Caco-2 (cell line): ENCODE results near the gene PARP1. TPM values are rescaled to one million over a fixed set of nuclear protein-coding genes. Genes with fewer than 3 reads are reported as not detected.

Source experiments
- BruUV-seq: library from RNA; stranded (reverse); fragments of 400-500 nt; replicated peaks from 2 replicates; lab custom pipeline; 2021; lab: Mats Ljungman, UMichigan
- CTCF ChIA-PET: fragments of 300-600 bp; sonication (Branson Sonifier 250); formaldehyde crosslinking; loops from one replicate; lab custom pipeline; 2022; ENCODE audit warnings: antibody characterized with exemption; lab: Charles Lee
- POLR2A ChIA-PET: fragments of 300-600 bp; sonication (Branson Sonifier 250); formaldehyde crosslinking; loops from one replicate; lab custom pipeline; 2022; ENCODE audit warnings: antibody characterized with exemption; lab: Charles Lee
- DNase-seq, 2 experiments: peaks; one replicate each; pipeline versions ENCODE4 v3.0.0 to v3.0.0-alpha.2; 2020 to 2022
- H3K27me3 ChIP-seq: replicated peaks from 2 replicates; pipeline ENCODE4 v1.6.0; 2011; ENCODE audit warnings: low read length; ENCODE audit not compliant: control insufficient read depth, insufficient read depth
- H3K36me3 ChIP-seq: 2 replicates; pipeline ENCODE4 v1.5.1; 2011; ENCODE audit warnings: low read length; ENCODE audit not compliant: control insufficient read depth, insufficient read depth
- H3K4me1 ChIP-seq: fragments of 250-450 bp; sonication (Bioruptor Pico); 2 replicates; pipeline ENCODE4 v1.5.1; 2020; ENCODE audit warnings: mild to moderate bottlenecking
- H3K4me3 ChIP-seq: 2 replicates; pipeline ENCODE4 v1.5.1; 2011; ENCODE audit warnings: low read depth, mild to moderate bottlenecking, control low read depth, low read length
- H3K9me3 ChIP-seq: fragments of 250-450 bp; sonication (Bioruptor Pico); 2 replicates; pipeline ENCODE4 v1.5.1; 2020; ENCODE audit warnings: mild to moderate bottlenecking, moderate library complexity
- H3K27ac Mint-ChIP-seq: one replicate; pipeline ENCODE4 v1.8.0; 2022; ENCODE audit warnings: mixed read lengths; ENCODE audit not compliant: unreplicated experiment
- H3K27me3 Mint-ChIP-seq: one replicate; pipeline ENCODE4 v1.8.0; 2022; ENCODE audit warnings: mixed read lengths; ENCODE audit not compliant: insufficient read depth, unreplicated experiment
- H3K36me3 Mint-ChIP-seq: one replicate; pipeline ENCODE4 v1.8.0; 2022; ENCODE audit warnings: mild to moderate bottlenecking, mixed read lengths; ENCODE audit not compliant: insufficient read depth, unreplicated experiment
- H3K4me1 Mint-ChIP-seq: one replicate; pipeline ENCODE4 v1.8.0; 2022; ENCODE audit warnings: low read depth, mixed read lengths; ENCODE audit not compliant: unreplicated experiment
- H3K4me3 Mint-ChIP-seq: one replicate; pipeline ENCODE4 v1.8.0; 2022; ENCODE audit warnings: mild to moderate bottlenecking, moderate library complexity, mixed read lengths; ENCODE audit not compliant: unreplicated experiment
- H3K9me3 Mint-ChIP-seq: one replicate; pipeline ENCODE4 v1.8.0; 2022; ENCODE audit warnings: mixed read lengths; ENCODE audit not compliant: unreplicated experiment
- intact Hi-C: fragments of 100-400 bp; cut with micrococcal nuclease; formaldehyde crosslinking; loops from one replicate; pipeline ENCODE4 v1.10.0; 2022; ENCODE audit not compliant: unreplicated experiment
- total RNA-seq: library from RNA; stranded (reverse); gene quantifications from 2 replicates; pipeline ENCODE4 v1.2.3, GENCODE V29; 2022
- TF ChIP-seq, protein P1 (sequence below), 2 experiments: fragments of 200-600 bp in 1 of 2; IDR thresholded peaks; 1 replicate in 1 of 2; 2 replicates in 1 of 2; pipeline versions ENCODE4 v1.5.1 to v1.8.0; 2011 to 2022; ENCODE audit warnings: antibody characterized with exemption in 1 of 2, control low read depth in 1 of 2, inconsistent platforms in 1 of 2, low read depth in 1 of 2, low read length in 1 of 2, mild to moderate bottlenecking in 1 of 2, moderate library complexity in 1 of 2; ENCODE audit not compliant: insufficient read depth in 1 of 2, severe bottlenecking in 1 of 2, unreplicated experiment in 1 of 2

The PARP1 gene
- total RNA-seq, 1 experiment from 2014 or later, result 136 TPM

- POLR2A ChIA-PET, result no interaction called here
- no peaks in the 10 kb centered on the region for H3K36me3 ChIP-seq
Observed at GRCh38 chr1:226384717-226385116, 23.2 kb downstream of the PARP1 start.

DNA sequence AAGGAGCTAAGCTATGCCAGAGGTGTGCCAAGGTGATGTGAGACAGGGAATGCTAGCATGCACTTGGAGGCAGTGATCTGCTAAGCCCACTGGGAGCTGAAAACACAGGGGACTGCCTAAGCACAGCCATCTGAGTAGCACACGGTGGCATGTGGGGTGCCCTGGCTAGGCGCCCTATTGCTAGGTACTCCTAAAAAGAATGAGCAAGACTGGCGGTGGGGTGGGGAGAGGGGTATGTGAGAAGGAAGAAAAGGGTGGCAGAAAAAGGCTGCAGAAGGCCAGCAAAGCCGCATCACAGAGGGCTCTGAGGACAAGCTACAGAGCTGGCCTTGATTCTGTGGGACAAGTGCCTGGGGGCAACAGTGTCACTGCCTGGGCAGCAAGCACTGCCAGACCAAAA, 23.9 kb downstream of the PARP1 start:
- H3K4me1 ChIP-seq, result no peaks in the 10 kb centered on the region
- peaks cover 37% of the 10 kb centered on the region for H3K36me3 Mint-ChIP-seq
- DNase-seq, result no peak
- H3K36me3 ChIP-seq, result peaks cover 1% of the 10 kb centered on the region; the same call in 1 of the 2 replicates
- ChIA-PET POLR2A (no interaction called here), CTCF (no interaction called here)
- intact Hi-C loops, result no loop called here
- no peaks in the 10 kb centered on the region for H3K27me3 Mint-ChIP-seq
- no peaks in the 10 kb centered on the region for H3K9me3 Mint-ChIP-seq
- H3K4me3 Mint-ChIP-seq, result no peak overlapping the region
- no TSS peak for BruUV-seq
- no peaks in the 10 kb centered on the region for H3K4me1 Mint-ChIP-seq
- no peaks in the 10 kb centered on the region for H3K27me3 ChIP-seq
- H3K9me3 ChIP-seq, result no peaks in the 10 kb centered on the region
- TF ChIP-seq, protein P1, sequence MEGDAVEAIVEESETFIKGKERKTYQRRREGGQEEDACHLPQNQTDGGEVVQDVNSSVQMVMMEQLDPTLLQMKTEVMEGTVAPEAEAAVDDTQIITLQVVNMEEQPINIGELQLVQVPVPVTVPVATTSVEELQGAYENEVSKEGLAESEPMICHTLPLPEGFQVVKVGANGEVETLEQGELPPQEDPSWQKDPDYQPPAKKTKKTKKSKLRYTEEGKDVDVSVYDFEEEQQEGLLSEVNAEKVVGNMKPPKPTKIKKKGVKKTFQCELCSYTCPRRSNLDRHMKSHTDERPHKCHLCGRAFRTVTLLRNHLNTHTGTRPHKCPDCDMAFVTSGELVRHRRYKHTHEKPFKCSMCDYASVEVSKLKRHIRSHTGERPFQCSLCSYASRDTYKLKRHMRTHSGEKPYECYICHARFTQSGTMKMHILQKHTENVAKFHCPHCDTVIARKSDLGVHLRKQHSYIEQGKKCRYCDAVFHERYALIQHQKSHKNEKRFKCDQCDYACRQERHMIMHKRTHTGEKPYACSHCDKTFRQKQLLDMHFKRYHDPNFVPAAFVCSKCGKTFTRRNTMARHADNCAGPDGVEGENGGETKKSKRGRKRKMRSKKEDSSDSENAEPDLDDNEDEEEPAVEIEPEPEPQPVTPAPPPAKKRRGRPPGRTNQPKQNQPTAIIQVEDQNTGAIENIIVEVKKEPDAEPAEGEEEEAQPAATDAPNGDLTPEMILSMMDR (IDR thresholded peaks at IDR 0.05; ENCODE audit: insufficient read depth in 1 of 2, low read depth in 1 of 2, low read length in 1 of 2, severe bottlenecking in 1 of 2, unreplicated experiment in 1 of 2), result no peak
- no peak overlapping the region for H3K27ac Mint-ChIP-seq
- no peak overlapping the region for H3K4me3 ChIP-seq

More at GRCh38 chr1:226384717-226385116, 23.2 kb downstream of the PARP1 start:
- Histone ChIP-seq H3K4me1 (no peaks in the 10 kb centered on the region), H3K9me3 (no peaks in the 10 kb centered on the region), H3K4me3 (no peak overlapping the region), H3K27me3 (no peaks in the 10 kb centered on the region)
- no peak for DNase-seq
- no peaks in the 10 kb centered on the region for H3K9me3 Mint-ChIP-seq
- H3K27ac Mint-ChIP-seq, result no peak overlapping the region
- H3K4me1 Mint-ChIP-seq, result no peaks in the 10 kb centered on the region
- TF ChIP-seq, protein P1 (IDR thresholded peaks at IDR 0.05; ENCODE audit: insufficient read depth in 1 of 2, low read depth in 1 of 2, low read length in 1 of 2, severe bottlenecking in 1 of 2, unreplicated experiment in 1 of 2), result no peak
- peaks cover 36% of the 10 kb centered on the region for H3K36me3 Mint-ChIP-seq
- no peaks in the 10 kb centered on the region for H3K27me3 Mint-ChIP-seq
- intact Hi-C loops, result no loop called here
- CTCF ChIA-PET, result no interaction called here
- no peak overlapping the region for H3K4me3 Mint-ChIP-seq
- BruUV-seq, result no TSS peak

DNA sequence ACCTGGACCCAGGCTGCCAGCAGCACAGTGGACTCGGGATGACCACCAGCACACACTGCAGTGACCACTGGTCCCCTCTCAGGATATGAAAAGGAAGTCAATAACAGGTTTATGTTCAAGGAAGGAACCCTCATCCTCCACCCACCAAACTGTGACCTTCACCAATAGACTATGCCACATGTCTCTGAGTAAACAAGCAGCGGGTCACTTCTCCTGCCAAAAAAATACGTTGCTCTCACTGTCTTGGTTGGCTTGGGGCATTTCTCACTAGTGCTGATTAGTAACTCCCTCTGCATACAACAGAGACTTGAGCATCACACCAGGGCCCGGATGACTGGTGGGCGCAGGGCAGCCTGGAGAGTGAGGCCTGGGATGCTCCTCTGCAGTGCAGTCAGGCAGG, 25.9 kb downstream of the PARP1 start:
- H3K27me3 Mint-ChIP-seq, result no peaks in the 10 kb centered on the region
- ChIA-PET POLR2A (no interaction called here), CTCF (no interaction called here)
- H3K4me3 ChIP-seq, result no peak overlapping the region
- H3K9me3 ChIP-seq, result no peaks in the 10 kb centered on the region
- H3K36me3 ChIP-seq, result peaks cover 2% of the 10 kb centered on the region; the same call in 1 of the 2 replicates
- peaks cover 46% of the 10 kb centered on the region for H3K36me3 Mint-ChIP-seq
- intact Hi-C loops, result no loop called here
- no TSS peak for BruUV-seq
- no peak overlapping the region for H3K4me3 Mint-ChIP-seq
- TF ChIP-seq, protein P1 (IDR thresholded peaks at IDR 0.05; ENCODE audit: insufficient read depth in 1 of 2, low read depth in 1 of 2, low read length in 1 of 2, severe bottlenecking in 1 of 2, unreplicated experiment in 1 of 2), result no peak
- no peak for DNase-seq
- H3K27ac Mint-ChIP-seq, result no peak overlapping the region
- no peaks in the 10 kb centered on the region for H3K4me1 Mint-ChIP-seq
- no peaks in the 10 kb centered on the region for H3K27me3 ChIP-seq
- H3K4me1 ChIP-seq, result no peaks in the 10 kb centered on the region
- H3K9me3 Mint-ChIP-seq, result no peaks in the 10 kb centered on the region
